HTR-8/SVneo (cell line): ENCODE measurements around the gene PDX1.
"Not testable (repeated sequence)": the region's sequence is repeated elsewhere in the genome, so short reads cannot be mapped to it uniquely, and the experiment has no call there.

ENCODE experiments used
- DNase-seq: peaks from one replicate; pipeline ENCODE4 v3.0.0; 2011; ENCODE audit warnings: low spot score, mixed read lengths; ENCODE audit not compliant: insufficient read length
- FAIRE-seq: peaks from 2 replicates; lab custom pipeline; 2011; peaks lifted over from hg19 to GRCh38; lab: Jason Lieb, UNC

The PDX1 gene

GRCh38 chr13:27953676-27954405, 34.0 kb downstream of the PDX1 start:
- DNase-seq (peak; percentile 59), FAIRE-seq (no peak)

- FAIRE-seq (no peak), DNase-seq (no peak)
These were observed 34.6 kb downstream of the PDX1 start for GRCh38 chr13:27954406-27954851.

GRCh38 chr13:27955014-27955591, 35.3 kb downstream of the PDX1 start:
- DNase-seq, result no peak

GRCh38 chr13:27956576-27957300, 36.9 kb downstream of the PDX1 start:
- DNase-seq (no peak), FAIRE-seq (no peak)

More at GRCh38 chr13:27955014-27955591, 35.3 kb downstream of the PDX1 start:
- FAIRE-seq, result no peak

- DNase-seq (no peak), FAIRE-seq (no peak)
These were observed 40.2 kb downstream of the PDX1 start for GRCh38 chr13:27959976-27960361.

GRCh38 chr13:27960362-27961226, 40.8 kb downstream of the PDX1 start:
- no peak for DNase-seq

GRCh38 chr13:27961227-27962085, 41.7 kb downstream of the PDX1 start:
- FAIRE-seq (no peak), DNase-seq (no peak)

More at GRCh38 chr13:27960362-27961226, 40.8 kb downstream of the PDX1 start:
- no peak for FAIRE-seq

- FAIRE-seq (no peak), DNase-seq (no peak)
These were observed 42.5 kb downstream of the PDX1 start for GRCh38 chr13:27962128-27962841.

- FAIRE-seq, result no peak
These were observed 43.2 kb downstream of the PDX1 start for GRCh38 chr13:27962982-27963381.

GRCh38 chr13:27963491-27963890, 43.7 kb downstream of the PDX1 start:
- no peak for FAIRE-seq
- DNase-seq, result no peak

More at GRCh38 chr13:27962982-27963381, 43.2 kb downstream of the PDX1 start:
- DNase-seq, result no peak

- not testable (repeated sequence) for DNase-seq, FAIRE-seq
These were observed 44.4 kb downstream of the PDX1 start for GRCh38 chr13:27964206-27964605.

GRCh38 chr13:27964741-27965323, 45.0 kb downstream of the PDX1 start:
- FAIRE-seq, result no peak

GRCh38 chr13:27965343-27965739, 45.5 kb downstream of the PDX1 start:
- no peak for DNase-seq
- FAIRE-seq, result no peak

More at GRCh38 chr13:27964741-27965323, 45.0 kb downstream of the PDX1 start:
- no peak for DNase-seq

GRCh38 chr13:27965740-27966640, 46.2 kb downstream of the PDX1 start:
- no peak for DNase-seq
- no peak for FAIRE-seq

GRCh38 chr13:27966641-27967202, 46.9 kb downstream of the PDX1 start:
- no peak for DNase-seq

GRCh38 chr13:27967203-27967735, 47.5 kb downstream of the PDX1 start:
- FAIRE-seq (no peak), DNase-seq (no peak)

More at GRCh38 chr13:27966641-27967202, 46.9 kb downstream of the PDX1 start:
- FAIRE-seq, result no peak
